ENCODE measurements around the gene CYBC1.

Gene CYBC1

GRCh38 chr17:82483204-82483660 lies 32.7 kb upstream of the CYBC1 start:
- H2AFZ ChIP-seq (ENCODE audit: low read depth, low read length), result no peak overlapping the region
- ATAC-seq (ENCODE audit: insufficient read depth, low read depth) (no peak), DNase-seq (no peak)
- H3K4me3 ChIP-seq (ENCODE audit: low read depth in 1 of 2, low read length in 2 of 2), result no peak overlapping the region
- H3K79me2 ChIP-seq (ENCODE audit: insufficient read depth, low read length), result no peaks in the 10 kb centered on the region
- H3K4me1 ChIP-seq (ENCODE audit: insufficient read depth, low read length), result no peaks in the 10 kb centered on the region
- H3K36me3 ChIP-seq (ENCODE audit: insufficient read depth, low read length), result peaks cover 99% of the 10 kb centered on the region
- H3K9ac ChIP-seq (ENCODE audit: low read depth, low read length), result no peak overlapping the region
- no peaks in the 10 kb centered on the region for H3K27me3 ChIP-seq (ENCODE audit: insufficient read depth, low read length, poor library complexity)
- H4K20me1 ChIP-seq (ENCODE audit: insufficient read depth, low read length), result peaks cover 12% of the 10 kb centered on the region; the same call in 1 of the 2 replicates
- no peaks in the 10 kb centered on the region for H3K9me3 ChIP-seq (ENCODE audit: insufficient read depth, low read length, severe bottlenecking)
- TF ChIP-seq EZH2 (IDR thresholded peaks at IDR 0.05; ENCODE audit: borderline replicate concordance, low read depth, low read length, severe bottlenecking), result no peak
- TF ChIP-seq, protein P1, sequence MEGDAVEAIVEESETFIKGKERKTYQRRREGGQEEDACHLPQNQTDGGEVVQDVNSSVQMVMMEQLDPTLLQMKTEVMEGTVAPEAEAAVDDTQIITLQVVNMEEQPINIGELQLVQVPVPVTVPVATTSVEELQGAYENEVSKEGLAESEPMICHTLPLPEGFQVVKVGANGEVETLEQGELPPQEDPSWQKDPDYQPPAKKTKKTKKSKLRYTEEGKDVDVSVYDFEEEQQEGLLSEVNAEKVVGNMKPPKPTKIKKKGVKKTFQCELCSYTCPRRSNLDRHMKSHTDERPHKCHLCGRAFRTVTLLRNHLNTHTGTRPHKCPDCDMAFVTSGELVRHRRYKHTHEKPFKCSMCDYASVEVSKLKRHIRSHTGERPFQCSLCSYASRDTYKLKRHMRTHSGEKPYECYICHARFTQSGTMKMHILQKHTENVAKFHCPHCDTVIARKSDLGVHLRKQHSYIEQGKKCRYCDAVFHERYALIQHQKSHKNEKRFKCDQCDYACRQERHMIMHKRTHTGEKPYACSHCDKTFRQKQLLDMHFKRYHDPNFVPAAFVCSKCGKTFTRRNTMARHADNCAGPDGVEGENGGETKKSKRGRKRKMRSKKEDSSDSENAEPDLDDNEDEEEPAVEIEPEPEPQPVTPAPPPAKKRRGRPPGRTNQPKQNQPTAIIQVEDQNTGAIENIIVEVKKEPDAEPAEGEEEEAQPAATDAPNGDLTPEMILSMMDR (IDR thresholded peaks at IDR 0.05; ENCODE audit: borderline replicate concordance, extremely low read depth, low read length, poor library complexity, severe bottlenecking), result no peak
- H3K27ac ChIP-seq (ENCODE audit: low read length), result no peak overlapping the region
- H3K4me2 ChIP-seq (ENCODE audit: insufficient read depth, low read length), result no peak overlapping the region

GRCh38 chr17:82480318-82480717 lies 29.8 kb upstream of the CYBC1 start:
- ATAC-seq (ENCODE audit: insufficient read depth, low read depth) (no peak), DNase-seq (no peak)
- no peak overlapping the region for H3K4me2 ChIP-seq (ENCODE audit: insufficient read depth, low read length)
- no peaks in the 10 kb centered on the region for H3K9me3 ChIP-seq (ENCODE audit: insufficient read depth, low read length, severe bottlenecking)
- peaks cover 23% of the 10 kb centered on the region; the same call in 1 of the 2 replicates for H4K20me1 ChIP-seq (ENCODE audit: insufficient read depth, low read length)
- no peak overlapping the region for H3K9ac ChIP-seq (ENCODE audit: low read depth, low read length)
- no peaks in the 10 kb centered on the region for H3K27me3 ChIP-seq (ENCODE audit: insufficient read depth, low read length, poor library complexity)
- no peak overlapping the region for H3K27ac ChIP-seq (ENCODE audit: low read length)
- no peak overlapping the region for H3K4me3 ChIP-seq (ENCODE audit: low read depth in 1 of 2, low read length in 2 of 2)
- no peak overlapping the region for H2AFZ ChIP-seq (ENCODE audit: low read depth, low read length)
- TF ChIP-seq EZH2 (IDR thresholded peaks at IDR 0.05; ENCODE audit: borderline replicate concordance, low read depth, low read length, severe bottlenecking), result no peak
- TF ChIP-seq, protein P1 (IDR thresholded peaks at IDR 0.05; ENCODE audit: borderline replicate concordance, extremely low read depth, low read length, poor library complexity, severe bottlenecking), result no peak
- peaks cover 8% of the 10 kb centered on the region for H3K79me2 ChIP-seq (ENCODE audit: insufficient read depth, low read length)
- H3K4me1 ChIP-seq (ENCODE audit: insufficient read depth, low read length), result no peaks in the 10 kb centered on the region
- H3K36me3 ChIP-seq (ENCODE audit: insufficient read depth, low read length), result peaks cover 98% of the 10 kb centered on the region

DNA sequence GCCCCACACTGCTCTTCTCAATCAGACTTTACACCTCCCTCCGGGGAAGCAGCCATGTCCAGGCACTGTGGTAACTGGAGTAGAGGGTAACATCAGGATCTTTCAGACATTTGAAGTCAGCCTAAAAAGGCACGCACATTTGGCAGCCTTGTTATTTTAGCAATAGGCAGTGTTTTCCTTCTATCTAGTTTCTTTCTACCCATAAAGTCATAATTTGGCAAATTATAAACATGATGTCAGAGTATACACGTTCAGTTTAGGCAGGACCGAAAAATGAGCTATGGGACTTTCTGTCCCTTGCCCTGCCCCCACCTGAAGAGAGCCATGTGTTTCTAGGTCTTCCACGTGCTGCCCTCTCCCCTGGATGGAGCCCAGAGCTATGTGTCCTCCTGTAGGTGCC lies 29.1 kb upstream of the CYBC1 start:
- no peak for TF ChIP-seq EZH2 (IDR thresholded peaks at IDR 0.05; ENCODE audit: borderline replicate concordance, low read depth, low read length, severe bottlenecking)
- TF ChIP-seq, protein P1 (IDR thresholded peaks at IDR 0.05; ENCODE audit: borderline replicate concordance, extremely low read depth, low read length, poor library complexity, severe bottlenecking), result no peak
- Histone ChIP-seq H3K4me3 (ENCODE audit: low read depth in 1 of 2, low read length in 2 of 2) (no peak overlapping the region), H3K36me3 (ENCODE audit: insufficient read depth, low read length) (peaks cover 97% of the 10 kb centered on the region), H3K27me3 (ENCODE audit: insufficient read depth, low read length, poor library complexity) (no peaks in the 10 kb centered on the region), H3K79me2 (ENCODE audit: insufficient read depth, low read length) (peaks cover 12% of the 10 kb centered on the region), H2AFZ (ENCODE audit: low read depth, low read length) (no peak overlapping the region), H3K27ac (ENCODE audit: low read length) (no peak overlapping the region), H4K20me1 (ENCODE audit: insufficient read depth, low read length) (peaks cover 23% of the 10 kb centered on the region; the same call in 1 of the 2 replicates), H3K9ac (ENCODE audit: low read depth, low read length) (no peak overlapping the region), H3K4me2 (ENCODE audit: insufficient read depth, low read length) (no peak overlapping the region), H3K4me1 (ENCODE audit: insufficient read depth, low read length) (no peaks in the 10 kb centered on the region), H3K9me3 (ENCODE audit: insufficient read depth, low read length, severe bottlenecking) (no peaks in the 10 kb centered on the region)
- ATAC-seq (ENCODE audit: insufficient read depth, low read depth) (no peak), DNase-seq (no peak)
